Breast epithelium (tissue), 4 donors: ENCODE measurements around the gene HDAC9. TPM values are rescaled to one million over a fixed set of nuclear protein-coding genes. Genes with fewer than 3 reads are reported as not detected.

Source experiments
- DNase-seq, 2 donors: peaks; one replicate each; pipeline ENCODE4 v3.0.0-alpha.2; 2019; ENCODE audit warnings: low spot score in 2 of 2
- H3K27ac ChIP-seq, 2 donors: fragments of 200-600 bp; sonication (generic) in 1 of 2; one replicate each; pipeline ENCODE4 v1.5.1; 2016 to 2019; ENCODE audit warnings: mild to moderate bottlenecking in 1 of 2
- H3K27me3 ChIP-seq, 2 donors: fragments of 200-600 bp; sonication (generic) in 1 of 2; one replicate each; pipeline versions ENCODE4 v1.5.1 to v1.6.0; 2017 to 2019; ENCODE audit warnings: control low read depth in 1 of 2, mild to moderate bottlenecking in 1 of 2
- H3K36me3 ChIP-seq: fragments of 200-600 bp; one replicate; pipeline ENCODE4 v1.5.1; 2019
- H3K4me1 ChIP-seq, 2 donors: fragments of 200-600 bp; sonication (generic); one replicate each; pipeline ENCODE4 v1.5.1; 2016 to 2019; ENCODE audit warnings: control low read depth in 1 of 2
- H3K4me3 ChIP-seq, 3 donors: fragments of 200-600 bp; sonication (generic); 1 replicate in 2 of 3; 2 replicates in 1 of 3; pipeline ENCODE4 v1.5.1; 2016 to 2019; ENCODE audit warnings: mild to moderate bottlenecking in 3 of 3, moderate library complexity in 2 of 3
- H3K9me3 ChIP-seq, 2 donors: fragments of 200-600 bp; sonication (generic) in 1 of 2; one replicate each; pipeline ENCODE4 v1.5.1; 2016 to 2019; ENCODE audit warnings: control low read depth in 1 of 2
- POLR2A ChIP-seq: fragments of 450-650 bp; IDR thresholded peaks from one replicate; pipeline ENCODE4 v1.6.1; 2016; ENCODE audit warnings: antibody characterized with exemption, mild to moderate bottlenecking, moderate library complexity
- POLR2AphosphoS5 ChIP-seq, 3 donors: sonication (generic); formaldehyde crosslinking; IDR thresholded peaks; one replicate each; pipeline ENCODE4 v1.6.1; 2017; ENCODE audit warnings: antibody characterized with exemption in 3 of 3
- intact Hi-C: fragments of 100-400 bp; cut with DNase I; formaldehyde crosslinking; loops from one replicate; pipeline ENCODE4 v1.15.1; 2023; ENCODE audit warnings: low total_unique reads
- total RNA-seq, 3 donors: library from RNA; depleted of rRNA; stranded (reverse); fragments of >200 nt; gene quantifications; one replicate each; pipeline ENCODE4 v1.1.0, GENCODE V29; 2016
- TF ChIP-seq, protein P1 (sequence below), 3 donors: fragments of 450-650 bp; IDR thresholded peaks; one replicate each; pipeline ENCODE4 v1.5.1; 2016 to 2017; ENCODE audit warnings: antibody characterized with exemption in 3 of 3, mild to moderate bottlenecking in 3 of 3, moderate library complexity in 3 of 3

The HDAC9 gene
- total RNA-seq, 3 donors from 2014 or later: 7.2 to 27.5 (median 7.3) TPM

GRCh38 chr7:18777314-18777713 is 281.8 kb downstream of the HDAC9 start:
- intact Hi-C loops: no loop called here
- TF ChIP-seq POLR2A: no peak
- TF ChIP-seq POLR2AphosphoS5 (IDR thresholded peaks at IDR 0.05): no peak
- TF ChIP-seq, protein P1, sequence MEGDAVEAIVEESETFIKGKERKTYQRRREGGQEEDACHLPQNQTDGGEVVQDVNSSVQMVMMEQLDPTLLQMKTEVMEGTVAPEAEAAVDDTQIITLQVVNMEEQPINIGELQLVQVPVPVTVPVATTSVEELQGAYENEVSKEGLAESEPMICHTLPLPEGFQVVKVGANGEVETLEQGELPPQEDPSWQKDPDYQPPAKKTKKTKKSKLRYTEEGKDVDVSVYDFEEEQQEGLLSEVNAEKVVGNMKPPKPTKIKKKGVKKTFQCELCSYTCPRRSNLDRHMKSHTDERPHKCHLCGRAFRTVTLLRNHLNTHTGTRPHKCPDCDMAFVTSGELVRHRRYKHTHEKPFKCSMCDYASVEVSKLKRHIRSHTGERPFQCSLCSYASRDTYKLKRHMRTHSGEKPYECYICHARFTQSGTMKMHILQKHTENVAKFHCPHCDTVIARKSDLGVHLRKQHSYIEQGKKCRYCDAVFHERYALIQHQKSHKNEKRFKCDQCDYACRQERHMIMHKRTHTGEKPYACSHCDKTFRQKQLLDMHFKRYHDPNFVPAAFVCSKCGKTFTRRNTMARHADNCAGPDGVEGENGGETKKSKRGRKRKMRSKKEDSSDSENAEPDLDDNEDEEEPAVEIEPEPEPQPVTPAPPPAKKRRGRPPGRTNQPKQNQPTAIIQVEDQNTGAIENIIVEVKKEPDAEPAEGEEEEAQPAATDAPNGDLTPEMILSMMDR (IDR thresholded peaks at IDR 0.05): no peak
- DNase-seq: no peak
- Histone ChIP-seq H3K36me3 (no peaks in the 10 kb centered on the region), H3K4me3 (no peak overlapping the region), H3K9me3 (no peaks in the 10 kb centered on the region), H3K27ac (no peak overlapping the region), H3K4me1 (no peaks in the 10 kb centered on the region), H3K27me3 (no peaks in the 10 kb centered on the region)

DNA sequence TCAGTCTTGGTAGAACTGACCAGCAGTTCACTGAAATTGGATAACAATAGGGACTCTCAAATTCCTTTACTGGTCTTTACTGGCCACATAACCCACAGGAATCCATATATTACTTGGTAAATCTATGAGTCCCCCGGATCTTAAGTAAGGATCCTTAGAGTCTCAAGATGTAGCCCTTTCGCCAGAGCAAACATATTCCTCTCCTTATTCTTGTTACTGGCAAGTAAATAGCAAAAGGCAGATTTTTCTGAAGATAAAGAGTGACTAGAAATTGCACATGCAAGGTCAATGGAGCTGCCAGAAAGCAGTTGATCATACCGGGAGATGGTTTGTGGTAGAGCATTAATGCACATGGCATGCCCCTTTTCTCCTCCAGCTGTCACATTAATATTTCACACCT is 283.0 kb downstream of the HDAC9 start:
- TF ChIP-seq POLR2A: no peak
- no peak for TF ChIP-seq POLR2AphosphoS5 (IDR thresholded peaks at IDR 0.05)
- TF ChIP-seq, protein P1 (IDR thresholded peaks at IDR 0.05): no peak
- Histone ChIP-seq H3K27ac (no peak overlapping the region), H3K36me3 (no peaks in the 10 kb centered on the region), H3K9me3 (no peaks in the 10 kb centered on the region), H3K27me3 (no peaks in the 10 kb centered on the region), H3K4me3 (no peak overlapping the region), H3K4me1 (no peaks in the 10 kb centered on the region)
- no peak for DNase-seq
- intact Hi-C loops: no loop called here

DNA sequence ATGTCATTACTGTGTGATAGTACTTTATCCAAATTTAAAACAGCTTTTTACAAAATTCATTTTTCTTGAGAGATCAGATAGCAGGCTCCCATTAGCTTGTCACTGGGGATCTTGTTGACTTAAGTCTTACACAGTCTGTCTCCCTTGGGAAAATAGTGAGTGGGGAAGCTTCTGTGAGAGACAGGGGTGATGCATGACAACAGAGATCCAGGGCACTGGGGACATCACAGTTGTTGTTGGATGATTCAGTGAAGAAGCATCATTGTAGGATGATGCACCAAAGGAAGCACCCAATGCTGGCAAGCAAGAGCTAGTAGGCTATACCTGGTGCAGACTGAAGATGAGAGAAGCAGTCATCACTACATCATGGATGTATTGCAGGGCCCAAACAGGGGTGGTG is 284.7 kb downstream of the HDAC9 start:
- Histone ChIP-seq H3K36me3 (no peaks in the 10 kb centered on the region), H3K4me1 (no peaks in the 10 kb centered on the region), H3K4me3 (no peak overlapping the region), H3K27ac (no peak overlapping the region), H3K9me3 (no peaks in the 10 kb centered on the region), H3K27me3 (no peaks in the 10 kb centered on the region)
- TF ChIP-seq POLR2A (no peak), POLR2AphosphoS5 (IDR thresholded peaks at IDR 0.05) (no peak)
- TF ChIP-seq, protein P1 (IDR thresholded peaks at IDR 0.05): no peak
- intact Hi-C loops: no loop called here
- DNase-seq: no peak

- Histone ChIP-seq H3K4me3 (no peak overlapping the region), H3K27me3 (no peaks in the 10 kb centered on the region), H3K36me3 (no peaks in the 10 kb centered on the region), H3K9me3 (no peaks in the 10 kb centered on the region), H3K4me1 (no peaks in the 10 kb centered on the region), H3K27ac (no peak overlapping the region)
- DNase-seq: no peak
- intact Hi-C loops: no loop called here
- TF ChIP-seq, protein P1 (IDR thresholded peaks at IDR 0.05): no peak
- TF ChIP-seq POLR2AphosphoS5 (IDR thresholded peaks at IDR 0.05): no peak
- TF ChIP-seq POLR2A: no peak
Measured at GRCh38 chr7:18780938-18781337, 285.4 kb downstream of the HDAC9 start.

GRCh38 chr7:18786196-18786727 is 290.7 kb downstream of the HDAC9 start:
- TF ChIP-seq POLR2AphosphoS5 (IDR thresholded peaks at IDR 0.05): no peak
- Histone ChIP-seq H3K27me3 (no peaks in the 10 kb centered on the region), H3K9me3 (no peaks in the 10 kb centered on the region), H3K4me1 (no peaks in the 10 kb centered on the region), H3K36me3 (no peaks in the 10 kb centered on the region), H3K27ac (no peak overlapping the region), H3K4me3 (no peak overlapping the region)
- intact Hi-C loops: no loop called here
- no peak for DNase-seq

GRCh38 chr7:18786796-18787195 is 291.2 kb downstream of the HDAC9 start:
- no peaks in the 10 kb centered on the region for H3K36me3 ChIP-seq
- no peak overlapping the region for H3K27ac ChIP-seq
- H3K4me3 ChIP-seq: no peak overlapping the region
- no peaks in the 10 kb centered on the region for H3K4me1 ChIP-seq
- TF ChIP-seq POLR2AphosphoS5 (IDR thresholded peaks at IDR 0.05) (no peak), POLR2A (no peak)
- TF ChIP-seq, protein P1 (IDR thresholded peaks at IDR 0.05): no peak
- no peaks in the 10 kb centered on the region for H3K9me3 ChIP-seq
- no peaks in the 10 kb centered on the region for H3K27me3 ChIP-seq
- intact Hi-C loops: no loop called here
- no peak for DNase-seq
